ENCODE data around the gene SGPP1.

GRCh38 chr14:63747846-63748245 is 20.0 kb upstream of the SGPP1 start:
- TF ChIP-seq POLR2A (IDR thresholded peaks at IDR 0.05; ENCODE audit: control extremely low read depth in 1 of 2, low read depth in 2 of 2, low read length in 2 of 2) (no peak), RAD21 (IDR thresholded peaks at IDR 0.05 in 1 of 2, conservative IDR thresholded peaks at IDR 0.05 in 1 of 2; ENCODE audit: low read depth in 2 of 2, low read length in 2 of 2) (no peak), ATF2 (IDR thresholded peaks at IDR 0.05; ENCODE audit: low read length) (no peak), PHF8 (conservative IDR thresholded peaks at IDR 0.05; ENCODE audit: low read depth, low read length) (no peak), MAX (IDR thresholded peaks at IDR 0.05) (no peak), TAF1 (IDR thresholded peaks at IDR 0.05; ENCODE audit: low read depth, low read length) (no peak), SRF (IDR thresholded peaks at IDR 0.05; ENCODE audit: low read depth, low read length) (no peak), CTCF (IDR thresholded peaks at IDR 0.05; ENCODE audit: control extremely low read depth in 1 of 3, insufficient read depth in 1 of 3, low read depth in 1 of 3, low read length in 3 of 3) (no peak)
